Measurements from ENCODE around the gene RAVER1. TPM values are rescaled to one million over a fixed set of nuclear protein-coding genes. Genes with fewer than 3 reads are reported as not detected.

Gene RAVER1
- total and polyA plus RNA-seq, 9 of the 15 experiments (the other 6 are each of a cell fraction or from before 2014, with no cell fraction given), result 0.06 to 113 (median 7.0) TPM

DNA sequence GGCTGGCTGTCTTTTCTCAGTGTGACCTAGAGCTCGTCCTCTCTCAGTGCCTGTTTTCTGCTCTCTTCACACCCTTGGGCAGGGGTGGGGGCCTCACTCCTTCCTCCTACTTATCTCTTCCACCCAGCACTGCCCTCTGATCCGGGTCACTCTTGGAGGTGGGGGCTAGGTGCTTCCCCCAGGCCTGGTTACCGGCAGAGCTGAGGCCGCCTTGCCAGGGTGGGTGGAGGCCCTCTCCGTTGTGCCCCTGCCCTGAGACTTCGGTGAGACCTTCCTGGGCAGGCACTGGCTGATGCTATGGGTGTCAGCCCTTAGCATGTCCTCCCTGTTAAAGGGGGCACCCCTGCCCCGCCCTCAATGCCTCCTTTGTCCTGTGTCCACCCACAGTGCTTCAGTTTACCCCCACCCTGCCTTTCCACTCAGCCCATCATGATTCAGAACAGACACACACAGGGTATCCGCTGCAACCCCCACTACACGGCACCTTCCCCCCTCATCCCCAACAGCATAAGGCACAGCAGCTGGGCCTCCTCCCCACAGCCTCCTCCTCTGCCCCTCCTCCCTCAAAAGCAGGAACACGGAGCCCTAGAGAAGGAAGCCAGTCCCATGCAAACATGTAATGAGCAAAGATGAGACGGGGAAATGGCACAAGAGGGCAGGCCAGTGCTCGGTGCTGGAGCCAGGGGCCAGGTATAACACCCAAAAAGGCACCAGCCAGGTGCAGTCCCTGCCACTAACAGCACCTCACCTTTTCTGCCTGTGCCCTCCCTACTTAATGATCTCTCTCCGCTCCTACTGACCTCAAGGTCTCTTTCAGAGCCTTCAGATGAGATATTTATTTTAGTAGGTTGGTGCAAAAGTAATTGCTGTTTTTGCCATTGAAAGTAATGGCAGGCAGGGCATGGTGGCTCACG, 33.5 kb downstream of the RAVER1 start (continued):
- TF ChIP-seq ZHX1 (conservative IDR thresholded peaks at IDR 0.05; ENCODE audit: low read length), result no peak
- no peak for TF ChIP-seq ZSCAN29 (IDR thresholded peaks at IDR 0.05)
- no peak for TF ChIP-seq ZSCAN32 (CRISPR knock-in tag; IDR thresholded peaks at IDR 0.05)
- no peak for TF ChIP-seq ZNF239 (CRISPR knock-in tag; IDR thresholded peaks at IDR 0.05)
- TF ChIP-seq, protein P1, sequence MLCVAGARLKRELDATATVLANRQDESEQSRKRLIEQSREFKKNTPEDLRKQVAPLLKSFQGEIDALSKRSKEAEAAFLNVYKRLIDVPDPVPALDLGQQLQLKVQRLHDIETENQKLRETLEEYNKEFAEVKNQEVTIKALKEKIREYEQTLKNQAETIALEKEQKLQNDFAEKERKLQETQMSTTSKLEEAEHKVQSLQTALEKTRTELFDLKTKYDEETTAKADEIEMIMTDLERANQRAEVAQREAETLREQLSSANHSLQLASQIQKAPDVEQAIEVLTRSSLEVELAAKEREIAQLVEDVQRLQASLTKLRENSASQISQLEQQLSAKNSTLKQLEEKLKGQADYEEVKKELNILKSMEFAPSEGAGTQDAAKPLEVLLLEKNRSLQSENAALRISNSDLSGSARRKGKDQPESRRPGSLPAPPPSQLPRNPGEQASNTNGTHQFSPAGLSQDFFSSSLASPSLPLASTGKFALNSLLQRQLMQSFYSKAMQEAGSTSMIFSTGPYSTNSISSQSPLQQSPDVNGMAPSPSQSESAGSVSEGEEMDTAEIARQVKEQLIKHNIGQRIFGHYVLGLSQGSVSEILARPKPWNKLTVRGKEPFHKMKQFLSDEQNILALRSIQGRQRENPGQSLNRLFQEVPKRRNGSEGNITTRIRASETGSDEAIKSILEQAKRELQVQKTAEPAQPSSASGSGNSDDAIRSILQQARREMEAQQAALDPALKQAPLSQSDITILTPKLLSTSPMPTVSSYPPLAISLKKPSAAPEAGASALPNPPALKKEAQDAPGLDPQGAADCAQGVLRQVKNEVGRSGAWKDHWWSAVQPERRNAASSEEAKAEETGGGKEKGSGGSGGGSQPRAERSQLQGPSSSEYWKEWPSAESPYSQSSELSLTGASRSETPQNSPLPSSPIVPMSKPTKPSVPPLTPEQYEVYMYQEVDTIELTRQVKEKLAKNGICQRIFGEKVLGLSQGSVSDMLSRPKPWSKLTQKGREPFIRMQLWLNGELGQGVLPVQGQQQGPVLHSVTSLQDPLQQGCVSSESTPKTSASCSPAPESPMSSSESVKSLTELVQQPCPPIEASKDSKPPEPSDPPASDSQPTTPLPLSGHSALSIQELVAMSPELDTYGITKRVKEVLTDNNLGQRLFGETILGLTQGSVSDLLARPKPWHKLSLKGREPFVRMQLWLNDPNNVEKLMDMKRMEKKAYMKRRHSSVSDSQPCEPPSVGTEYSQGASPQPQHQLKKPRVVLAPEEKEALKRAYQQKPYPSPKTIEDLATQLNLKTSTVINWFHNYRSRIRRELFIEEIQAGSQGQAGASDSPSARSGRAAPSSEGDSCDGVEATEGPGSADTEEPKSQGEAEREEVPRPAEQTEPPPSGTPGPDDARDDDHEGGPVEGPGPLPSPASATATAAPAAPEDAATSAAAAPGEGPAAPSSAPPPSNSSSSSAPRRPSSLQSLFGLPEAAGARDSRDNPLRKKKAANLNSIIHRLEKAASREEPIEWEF (CRISPR knock-in tag; IDR thresholded peaks at IDR 0.05), result no peak
- peak; percentile 91 for TF ChIP-seq TAL1 (IDR thresholded peaks at IDR 0.05)
- no peak for TF ChIP-seq ZBTB34 (CRISPR knock-in tag; IDR thresholded peaks at IDR 0.05)
- TF ChIP-seq ESRRA (IDR thresholded peaks at IDR 0.05; ENCODE audit: borderline replicate concordance, low read depth), result peak; percentile 81; the same call in 1 of the 2 replicates
- no peak for TF ChIP-seq POU5F1 (IDR thresholded peaks at IDR 0.05; ENCODE audit: borderline replicate concordance, low read depth, low read length, partially characterized antibody)
- peak; percentile 67; the same call in 1 of the 2 replicates for TF ChIP-seq STAT5A (IDR thresholded peaks at IDR 0.05; ENCODE audit: borderline replicate concordance, low read length)
- TF ChIP-seq ZNF699 (CRISPR knock-in tag; IDR thresholded peaks at IDR 0.05; ENCODE audit: insufficient replicate concordance), result no peak
- TF ChIP-seq HNRNPK (IDR thresholded peaks at IDR 0.05; ENCODE audit: low read depth, low read length, poor library complexity, severe bottlenecking), result no peak
- TF ChIP-seq ZNF134 (CRISPR knock-in tag; conservative IDR thresholded peaks at IDR 0.05), result no peak
- no peak for TF ChIP-seq ZNF436 (CRISPR knock-in tag; IDR thresholded peaks at IDR 0.05)
- TF ChIP-seq YBX1 (IDR thresholded peaks at IDR 0.05), result no peak
- no peak for TF ChIP-seq HNRNPH1 (optimal IDR thresholded peaks at IDR 0.05; ENCODE audit: low read depth, low read length)
- peak; percentile 10; the same call in 1 of the 2 replicates for TF ChIP-seq SMAD3 (CRISPR knock-in tag; conservative IDR thresholded peaks at IDR 0.05)
- TF ChIP-seq, protein P2, sequence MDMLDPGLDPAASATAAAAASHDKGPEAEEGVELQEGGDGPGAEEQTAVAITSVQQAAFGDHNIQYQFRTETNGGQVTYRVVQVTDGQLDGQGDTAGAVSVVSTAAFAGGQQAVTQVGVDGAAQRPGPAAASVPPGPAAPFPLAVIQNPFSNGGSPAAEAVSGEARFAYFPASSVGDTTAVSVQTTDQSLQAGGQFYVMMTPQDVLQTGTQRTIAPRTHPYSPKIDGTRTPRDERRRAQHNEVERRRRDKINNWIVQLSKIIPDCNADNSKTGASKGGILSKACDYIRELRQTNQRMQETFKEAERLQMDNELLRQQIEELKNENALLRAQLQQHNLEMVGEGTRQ (CRISPR knock-in tag; IDR thresholded peaks at IDR 0.05), result no peak

Measured in K562 (cell line).